ENCODE results near the gene ADGRG1. TPM values are rescaled to one million over a fixed set of nuclear protein-coding genes. Genes with fewer than 3 reads are reported as not detected.

ADGRG1 gene
- total RNA-seq, 1 experiment from 2014 or later, result 2.0 TPM

DNA sequence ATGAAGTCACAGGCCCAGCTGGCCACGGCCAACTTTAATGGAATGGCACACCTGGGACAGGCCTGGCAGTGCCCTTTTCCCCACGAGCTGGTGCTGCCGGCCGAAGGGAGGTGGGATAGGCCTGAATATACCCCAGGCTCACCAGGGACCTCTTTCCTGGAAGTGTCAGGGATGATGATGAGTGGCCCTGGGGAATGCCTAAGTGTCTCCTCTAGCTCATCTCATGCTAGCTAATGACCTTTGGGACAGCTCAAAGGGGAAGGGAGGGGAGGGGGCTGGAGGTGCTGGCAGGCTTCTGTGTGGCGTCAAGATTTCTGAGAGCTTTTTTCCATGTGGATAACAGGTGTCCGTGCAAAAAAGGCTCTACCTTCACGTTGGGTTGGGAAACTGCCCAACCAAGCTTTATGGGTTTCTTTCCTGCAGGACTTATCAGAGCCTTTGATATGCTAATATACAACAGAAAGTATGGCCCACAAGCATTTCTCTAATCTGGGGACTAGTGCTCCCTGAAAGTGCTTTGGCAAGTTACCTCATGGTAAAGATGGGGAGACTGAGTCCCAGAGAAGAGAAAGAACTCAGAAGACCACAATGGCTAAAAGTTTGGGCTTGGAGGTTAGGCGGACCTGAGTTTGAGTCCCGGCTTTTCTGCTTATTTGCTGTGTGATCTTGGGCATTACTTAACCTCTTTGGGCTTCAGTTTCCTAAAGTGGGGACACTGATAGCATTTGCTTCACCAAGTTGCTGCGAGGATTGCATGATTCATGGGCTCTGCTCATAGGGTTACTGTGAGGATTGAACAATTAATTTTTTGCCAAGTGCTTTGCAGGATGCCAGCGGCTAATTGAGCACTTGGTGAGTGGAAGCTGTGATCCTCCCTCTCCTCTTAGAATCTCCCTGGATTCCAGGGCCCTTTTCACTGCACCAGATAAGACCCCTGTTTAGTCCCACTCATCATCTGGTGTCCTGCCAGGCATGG lies 14.0 kb downstream of the ADGRG1 start:
- Mint-ChIP-seq H3K9me3 (no peaks in the 10 kb centered on the region), H3K27ac (no peak overlapping the region), H3K27me3 (ENCODE audit: low read depth) (peaks cover 3% of the 10 kb centered on the region; the same call in 1 of the 2 replicates), H3K4me1 (no peaks in the 10 kb centered on the region), H3K4me3 (no peak overlapping the region), H3K36me3 (no peaks in the 10 kb centered on the region)
- TF ChIP-seq MYBL2 (CRISPR knock-in tag; IDR thresholded peaks at IDR 0.05) (no peak), TEAD1 (CRISPR knock-in tag; IDR thresholded peaks at IDR 0.05) (no peak), NFATC4 (CRISPR knock-in tag; IDR thresholded peaks at IDR 0.05) (no peak)
- TF ChIP-seq, protein P1, sequence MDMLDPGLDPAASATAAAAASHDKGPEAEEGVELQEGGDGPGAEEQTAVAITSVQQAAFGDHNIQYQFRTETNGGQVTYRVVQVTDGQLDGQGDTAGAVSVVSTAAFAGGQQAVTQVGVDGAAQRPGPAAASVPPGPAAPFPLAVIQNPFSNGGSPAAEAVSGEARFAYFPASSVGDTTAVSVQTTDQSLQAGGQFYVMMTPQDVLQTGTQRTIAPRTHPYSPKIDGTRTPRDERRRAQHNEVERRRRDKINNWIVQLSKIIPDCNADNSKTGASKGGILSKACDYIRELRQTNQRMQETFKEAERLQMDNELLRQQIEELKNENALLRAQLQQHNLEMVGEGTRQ (CRISPR knock-in tag; IDR thresholded peaks at IDR 0.05), result no peak
- TF ChIP-seq, protein P2, sequence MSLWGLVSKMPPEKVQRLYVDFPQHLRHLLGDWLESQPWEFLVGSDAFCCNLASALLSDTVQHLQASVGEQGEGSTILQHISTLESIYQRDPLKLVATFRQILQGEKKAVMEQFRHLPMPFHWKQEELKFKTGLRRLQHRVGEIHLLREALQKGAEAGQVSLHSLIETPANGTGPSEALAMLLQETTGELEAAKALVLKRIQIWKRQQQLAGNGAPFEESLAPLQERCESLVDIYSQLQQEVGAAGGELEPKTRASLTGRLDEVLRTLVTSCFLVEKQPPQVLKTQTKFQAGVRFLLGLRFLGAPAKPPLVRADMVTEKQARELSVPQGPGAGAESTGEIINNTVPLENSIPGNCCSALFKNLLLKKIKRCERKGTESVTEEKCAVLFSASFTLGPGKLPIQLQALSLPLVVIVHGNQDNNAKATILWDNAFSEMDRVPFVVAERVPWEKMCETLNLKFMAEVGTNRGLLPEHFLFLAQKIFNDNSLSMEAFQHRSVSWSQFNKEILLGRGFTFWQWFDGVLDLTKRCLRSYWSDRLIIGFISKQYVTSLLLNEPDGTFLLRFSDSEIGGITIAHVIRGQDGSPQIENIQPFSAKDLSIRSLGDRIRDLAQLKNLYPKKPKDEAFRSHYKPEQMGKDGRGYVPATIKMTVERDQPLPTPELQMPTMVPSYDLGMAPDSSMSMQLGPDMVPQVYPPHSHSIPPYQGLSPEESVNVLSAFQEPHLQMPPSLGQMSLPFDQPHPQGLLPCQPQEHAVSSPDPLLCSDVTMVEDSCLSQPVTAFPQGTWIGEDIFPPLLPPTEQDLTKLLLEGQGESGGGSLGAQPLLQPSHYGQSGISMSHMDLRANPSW (CRISPR knock-in tag; conservative IDR thresholded peaks at IDR 0.05; ENCODE audit: low read depth), result no peak
- CTCF ChIA-PET, result interaction anchor here (2.0 kb wide), 2 partner anchors 42 to 66 kb away, joined by 6 to 7 read pairs; no protein-coding TSS in a partner anchor
- ATAC-seq (no peak), DNase-seq (ENCODE audit: low spot score) (no peak)
- POLR2A ChIA-PET, result no interaction called here

DNA sequence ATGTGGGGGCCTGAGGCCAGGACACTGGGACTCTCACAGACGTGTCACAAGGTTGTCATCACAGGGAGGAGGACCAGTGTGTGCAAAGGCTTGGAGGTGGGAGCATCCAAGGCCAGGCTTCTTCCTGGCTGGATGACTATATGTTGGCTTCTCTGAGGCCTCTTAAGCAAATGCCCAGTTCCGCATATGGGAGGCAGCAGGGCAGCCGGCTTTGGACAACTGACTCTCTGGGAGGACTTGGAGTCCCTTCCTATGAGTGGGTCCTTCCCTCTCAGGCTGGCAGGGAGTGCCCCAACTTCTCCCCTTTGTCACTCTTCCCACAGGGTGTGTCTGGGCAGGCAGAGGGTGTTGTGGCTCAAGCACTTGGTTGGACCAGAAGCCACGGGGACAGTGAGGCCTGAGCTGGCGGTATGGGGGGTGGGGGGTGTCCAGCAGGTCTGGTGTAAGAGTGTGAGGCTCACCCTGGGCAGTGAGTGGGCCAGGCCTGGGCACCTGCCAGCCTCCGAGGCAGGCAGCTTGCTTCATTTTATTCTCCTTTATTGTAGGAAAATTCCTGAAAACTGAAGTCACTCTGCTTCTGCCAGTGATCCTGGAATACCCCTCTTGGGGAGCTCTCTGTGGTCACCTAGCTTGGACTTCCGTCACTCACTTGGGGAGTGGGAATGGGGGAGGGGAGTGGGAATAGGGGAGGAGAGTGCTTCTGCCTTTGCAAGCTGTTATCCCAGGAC lies 14.9 kb downstream of the ADGRG1 start:
- Mint-ChIP-seq H3K36me3 (no peaks in the 10 kb centered on the region), H3K4me3 (no peak overlapping the region), H3K27ac (no peak overlapping the region), H3K9me3 (no peaks in the 10 kb centered on the region), H3K4me1 (no peaks in the 10 kb centered on the region), H3K27me3 (ENCODE audit: low read depth) (peaks cover 3% of the 10 kb centered on the region; the same call in 1 of the 2 replicates)
- DNase-seq (ENCODE audit: low spot score) (no peak), ATAC-seq (no peak)
- POLR2A ChIA-PET, result interaction anchor here (0.8 kb wide), 1 partner anchor 8 kb away, joined by 4 read pairs; no protein-coding TSS in a partner anchor
- CTCF ChIA-PET, result interaction anchor here (1.0 to 1.3 kb wide), 3 partner anchors 24 to 52 kb away, joined by 3 to 4 read pairs (median 4); partner anchors contain the start of gene ADGRG3
- TF ChIP-seq, protein P3, sequence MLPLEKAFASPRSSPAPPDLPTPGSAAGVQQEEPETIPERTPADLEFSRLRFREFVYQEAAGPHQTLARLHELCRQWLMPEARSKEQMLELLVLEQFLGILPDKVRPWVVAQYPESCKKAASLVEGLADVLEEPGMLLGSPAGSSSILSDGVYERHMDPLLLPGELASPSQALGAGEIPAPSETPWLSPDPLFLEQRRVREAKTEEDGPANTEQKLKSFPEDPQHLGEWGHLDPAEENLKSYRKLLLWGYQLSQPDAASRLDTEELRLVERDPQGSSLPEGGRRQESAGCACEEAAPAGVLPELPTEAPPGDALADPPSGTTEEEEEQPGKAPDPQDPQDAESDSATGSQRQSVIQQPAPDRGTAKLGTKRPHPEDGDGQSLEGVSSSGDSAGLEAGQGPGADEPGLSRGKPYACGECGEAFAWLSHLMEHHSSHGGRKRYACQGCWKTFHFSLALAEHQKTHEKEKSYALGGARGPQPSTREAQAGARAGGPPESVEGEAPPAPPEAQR (CRISPR knock-in tag; IDR thresholded peaks at IDR 0.05), result no peak
- TF ChIP-seq, protein P4, sequence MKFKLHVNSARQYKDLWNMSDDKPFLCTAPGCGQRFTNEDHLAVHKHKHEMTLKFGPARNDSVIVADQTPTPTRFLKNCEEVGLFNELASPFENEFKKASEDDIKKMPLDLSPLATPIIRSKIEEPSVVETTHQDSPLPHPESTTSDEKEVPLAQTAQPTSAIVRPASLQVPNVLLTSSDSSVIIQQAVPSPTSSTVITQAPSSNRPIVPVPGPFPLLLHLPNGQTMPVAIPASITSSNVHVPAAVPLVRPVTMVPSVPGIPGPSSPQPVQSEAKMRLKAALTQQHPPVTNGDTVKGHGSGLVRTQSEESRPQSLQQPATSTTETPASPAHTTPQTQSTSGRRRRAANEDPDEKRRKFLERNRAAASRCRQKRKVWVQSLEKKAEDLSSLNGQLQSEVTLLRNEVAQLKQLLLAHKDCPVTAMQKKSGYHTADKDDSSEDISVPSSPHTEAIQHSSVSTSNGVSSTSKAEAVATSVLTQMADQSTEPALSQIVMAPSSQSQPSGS (CRISPR knock-in tag; IDR thresholded peaks at IDR 0.05; ENCODE audit: borderline replicate concordance, low read depth), result no peak
- TF ChIP-seq ZNF671 (CRISPR knock-in tag; IDR thresholded peaks at IDR 0.05) (no peak), RORB (CRISPR knock-in tag; IDR thresholded peaks at IDR 0.05) (no peak), ATF1 (CRISPR knock-in tag; IDR thresholded peaks at IDR 0.05) (no peak), SP1 (CRISPR knock-in tag; conservative IDR thresholded peaks at IDR 0.05) (no peak)
- TF ChIP-seq, protein P5, sequence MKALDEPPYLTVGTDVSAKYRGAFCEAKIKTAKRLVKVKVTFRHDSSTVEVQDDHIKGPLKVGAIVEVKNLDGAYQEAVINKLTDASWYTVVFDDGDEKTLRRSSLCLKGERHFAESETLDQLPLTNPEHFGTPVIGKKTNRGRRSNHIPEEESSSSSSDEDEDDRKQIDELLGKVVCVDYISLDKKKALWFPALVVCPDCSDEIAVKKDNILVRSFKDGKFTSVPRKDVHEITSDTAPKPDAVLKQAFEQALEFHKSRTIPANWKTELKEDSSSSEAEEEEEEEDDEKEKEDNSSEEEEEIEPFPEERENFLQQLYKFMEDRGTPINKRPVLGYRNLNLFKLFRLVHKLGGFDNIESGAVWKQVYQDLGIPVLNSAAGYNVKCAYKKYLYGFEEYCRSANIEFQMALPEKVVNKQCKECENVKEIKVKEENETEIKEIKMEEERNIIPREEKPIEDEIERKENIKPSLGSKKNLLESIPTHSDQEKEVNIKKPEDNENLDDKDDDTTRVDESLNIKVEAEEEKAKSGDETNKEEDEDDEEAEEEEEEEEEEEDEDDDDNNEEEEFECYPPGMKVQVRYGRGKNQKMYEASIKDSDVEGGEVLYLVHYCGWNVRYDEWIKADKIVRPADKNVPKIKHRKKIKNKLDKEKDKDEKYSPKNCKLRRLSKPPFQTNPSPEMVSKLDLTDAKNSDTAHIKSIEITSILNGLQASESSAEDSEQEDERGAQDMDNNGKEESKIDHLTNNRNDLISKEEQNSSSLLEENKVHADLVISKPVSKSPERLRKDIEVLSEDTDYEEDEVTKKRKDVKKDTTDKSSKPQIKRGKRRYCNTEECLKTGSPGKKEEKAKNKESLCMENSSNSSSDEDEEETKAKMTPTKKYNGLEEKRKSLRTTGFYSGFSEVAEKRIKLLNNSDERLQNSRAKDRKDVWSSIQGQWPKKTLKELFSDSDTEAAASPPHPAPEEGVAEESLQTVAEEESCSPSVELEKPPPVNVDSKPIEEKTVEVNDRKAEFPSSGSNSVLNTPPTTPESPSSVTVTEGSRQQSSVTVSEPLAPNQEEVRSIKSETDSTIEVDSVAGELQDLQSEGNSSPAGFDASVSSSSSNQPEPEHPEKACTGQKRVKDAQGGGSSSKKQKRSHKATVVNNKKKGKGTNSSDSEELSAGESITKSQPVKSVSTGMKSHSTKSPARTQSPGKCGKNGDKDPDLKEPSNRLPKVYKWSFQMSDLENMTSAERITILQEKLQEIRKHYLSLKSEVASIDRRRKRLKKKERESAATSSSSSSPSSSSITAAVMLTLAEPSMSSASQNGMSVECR (CRISPR knock-in tag; IDR thresholded peaks at IDR 0.05; ENCODE audit: borderline replicate concordance), result no peak
- TF ChIP-seq, protein P6, sequence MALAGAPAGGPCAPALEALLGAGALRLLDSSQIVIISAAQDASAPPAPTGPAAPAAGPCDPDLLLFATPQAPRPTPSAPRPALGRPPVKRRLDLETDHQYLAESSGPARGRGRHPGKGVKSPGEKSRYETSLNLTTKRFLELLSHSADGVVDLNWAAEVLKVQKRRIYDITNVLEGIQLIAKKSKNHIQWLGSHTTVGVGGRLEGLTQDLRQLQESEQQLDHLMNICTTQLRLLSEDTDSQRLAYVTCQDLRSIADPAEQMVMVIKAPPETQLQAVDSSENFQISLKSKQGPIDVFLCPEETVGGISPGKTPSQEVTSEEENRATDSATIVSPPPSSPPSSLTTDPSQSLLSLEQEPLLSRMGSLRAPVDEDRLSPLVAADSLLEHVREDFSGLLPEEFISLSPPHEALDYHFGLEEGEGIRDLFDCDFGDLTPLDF (CRISPR knock-in tag; IDR thresholded peaks at IDR 0.05), result no peak
- TF ChIP-seq, protein P2 (CRISPR knock-in tag; conservative IDR thresholded peaks at IDR 0.05; ENCODE audit: low read depth), result no peak
- TF ChIP-seq, protein P7, sequence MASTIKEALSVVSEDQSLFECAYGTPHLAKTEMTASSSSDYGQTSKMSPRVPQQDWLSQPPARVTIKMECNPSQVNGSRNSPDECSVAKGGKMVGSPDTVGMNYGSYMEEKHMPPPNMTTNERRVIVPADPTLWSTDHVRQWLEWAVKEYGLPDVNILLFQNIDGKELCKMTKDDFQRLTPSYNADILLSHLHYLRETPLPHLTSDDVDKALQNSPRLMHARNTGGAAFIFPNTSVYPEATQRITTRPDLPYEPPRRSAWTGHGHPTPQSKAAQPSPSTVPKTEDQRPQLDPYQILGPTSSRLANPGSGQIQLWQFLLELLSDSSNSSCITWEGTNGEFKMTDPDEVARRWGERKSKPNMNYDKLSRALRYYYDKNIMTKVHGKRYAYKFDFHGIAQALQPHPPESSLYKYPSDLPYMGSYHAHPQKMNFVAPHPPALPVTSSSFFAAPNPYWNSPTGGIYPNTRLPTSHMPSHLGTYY (CRISPR knock-in tag; IDR thresholded peaks at IDR 0.05), result no peak
